Pancreas (tissue), 10 donors: ENCODE data around the gene ZER1. TPM values are rescaled to one million over a fixed set of nuclear protein-coding genes. Genes with fewer than 3 reads are reported as not detected.

Experiments
- ATAC-seq, 4 donors: fragments of 200-7000 bp; cut with Tn5 transposase; one replicate each; pipeline versions ENCODE4 v1.8.0 to v1.9.1; 2020; ENCODE audit warnings: mild to moderate bottlenecking in 4 of 4, moderate library complexity in 4 of 4
- DNase-seq, 6 donors: peaks; one replicate each; pipeline ENCODE4 v3.0.0-alpha.2; 2020
- FAIRE-seq: peaks from 2 replicates; lab custom pipeline; 2012; peaks lifted over from hg19 to GRCh38; lab: Jason Lieb, UNC
- H3K27ac ChIP-seq, 4 donors: fragments of 200-600 bp; sonication (generic); 1 replicate in 3 of 4; 2 replicates in 1 of 4; pipeline versions ENCODE4 v1.5.0 to v1.8.0; 2020
- H3K27me3 ChIP-seq, 4 donors: fragments of 200-600 bp; one replicate each; pipeline ENCODE4 v1.8.0; 2021
- H3K36me3 ChIP-seq, 3 donors: fragments of 200-600 bp; sonication (generic) in 1 of 3; one replicate each; pipeline versions ENCODE4 v1.5.0 to v1.8.0; 2020 to 2021
- H3K4me1 ChIP-seq, 3 donors: fragments of 200-600 bp; one replicate each; pipeline ENCODE4 v1.8.0; 2021
- H3K4me3 ChIP-seq, 4 donors: fragments of 200-600 bp; sonication (generic) in 2 of 4; one replicate each; pipeline versions ENCODE4 v1.5.0 to v1.8.0; 2020 to 2021
- H3K9me3 ChIP-seq, 4 donors: fragments of 200-600 bp; one replicate each; pipeline ENCODE4 v1.8.0; 2021
- CTCF ChIP-seq, 4 donors: fragments of 200-600 bp; sonication (generic) in 3 of 4; IDR thresholded peaks; one replicate each; pipeline versions ENCODE4 v1.5.0 to v1.8.0; 2021; ENCODE audit warnings: antibody characterized with exemption in 4 of 4
- WGBS, 2 donors: extraction: QIAGEN DNeasy Blood & Tissue Kit; methylation state at CpG; one replicate each; pipeline ENCODE4 v1.1.7; 2013; 5-methylcytosine and 5-hydroxymethylcytosine counted together
- intact Hi-C, 3 donors: fragments of 100-400 bp; cut with DNase I; formaldehyde crosslinking; loops; one replicate each; pipeline versions ENCODE4 v1.11.1 to v1.14.2; 2022
- polyA plus RNA-seq, 2 donors: library from polyadenylated mRNA; stranded (reverse); fragments of 200-250 nt; gene quantifications; one replicate each; pipeline ENCODE4 v1.2.3, GENCODE V29; 2013
- total RNA-seq, 6 donors: library from RNA; stranded (reverse); fragmentation: NEBNext Ultra II Directional in 4 of 6; extraction: Animal tissue kit (Norgen Biotek cat#: 25700) in 4 of 6; gene quantifications; one replicate each; pipeline versions ENCODE4 v1.2.1 to v1.2.4, GENCODE V29; 2021 to 2023
- donor health status: healthy with polysubstance abuse.
- donor health status: DM: no; HTN: no; CAD: no; lungs with moderate emphysema.
- donor health status: DM: no; HTN: no; CAD: no.
- donor health status: control.
- donor health status: control.
- donor health status: Bipolar disorder and iron deficiency.
- donor health status: DM: yes; HTN: yes; CAD: no.
- donor health status: DM: no; HTN: no; CAD: no.
- donor health status: DM: no; HTN: no; CAD: no.
- donor health status: DM: yes; HTN: yes; CAD: no.

ZER1 gene
- total and polyA plus RNA-seq, 8 donors = 15.8 to 23.4 (median 17.9) TPM

- TF ChIP-seq CTCF (IDR thresholded peaks at IDR 0.05) = no peak
- intact Hi-C loops = no loop called here
- peak in 1 of 4 donors; percentile 11 for ATAC-seq
- 91 to 93% methylated on average over 22 of the region's 22 CpGs for WGBS, 2 donors
- Histone ChIP-seq H3K9me3 (no peaks in the 10 kb centered on the region), H3K4me3 (no peak overlapping the region), H3K36me3 (peaks cover 0 to 30% (median 29%) of the 10 kb centered on the region in 3 donors), H3K27me3 (no peaks in the 10 kb centered on the region), H3K4me1 (no peaks in the 10 kb centered on the region), H3K27ac (no peak overlapping the region)
- FAIRE-seq = no peak
- no peak for DNase-seq
These were observed 20.7 kb downstream of the ZER1 start for GRCh38 chr9:128750926-128751595.

DNA sequence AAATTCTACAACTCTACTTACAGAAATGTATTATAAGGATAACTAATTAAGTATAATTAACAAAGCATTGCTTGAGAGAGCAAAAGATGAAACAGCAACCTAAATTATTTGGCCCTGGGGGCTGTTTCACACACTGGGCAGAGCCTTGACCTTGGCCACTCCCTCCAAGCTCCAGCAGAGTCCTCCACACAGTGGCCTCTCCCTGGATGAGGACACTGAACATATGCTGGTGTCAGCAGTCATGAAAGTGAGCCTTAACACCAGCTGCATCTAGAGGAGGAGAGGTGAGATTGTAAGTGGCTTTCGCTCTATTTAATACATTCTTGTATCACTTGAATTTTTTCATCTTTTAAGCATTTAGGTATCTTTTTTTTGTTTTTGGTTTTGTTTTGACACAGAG, 24.5 kb downstream of the ZER1 start:
- FAIRE-seq = no peak
- H3K27ac ChIP-seq = no peak overlapping the region
- H3K4me3 ChIP-seq = no peak overlapping the region
- no peak for DNase-seq
- WGBS, 2 donors = 95 to 100% methylated on average over 1 of the region's 1 CpG
- H3K4me1 ChIP-seq = no peaks in the 10 kb centered on the region
- peak in 1 of 4 donors; percentile 35 for ATAC-seq
- H3K36me3 ChIP-seq = peaks cover 0 to 16% (median 14%) of the 10 kb centered on the region in 3 donors
- intact Hi-C loops = no loop called here
- no peaks in the 10 kb centered on the region for H3K27me3 ChIP-seq
- H3K9me3 ChIP-seq = no peaks in the 10 kb centered on the region
- no peak for TF ChIP-seq CTCF (IDR thresholded peaks at IDR 0.05)

- peaks cover 0 to 19% (median 3%) of the 10 kb centered on the region in 3 donors for H3K36me3 ChIP-seq
- no peak for TF ChIP-seq CTCF (IDR thresholded peaks at IDR 0.05)
- H3K27ac ChIP-seq = no peak overlapping the region
- intact Hi-C loops = no loop called here
- no peak for ATAC-seq
- no peak for DNase-seq
- no peak for FAIRE-seq
- H3K4me1 ChIP-seq = no peaks in the 10 kb centered on the region
- H3K9me3 ChIP-seq = no peaks in the 10 kb centered on the region
- H3K27me3 ChIP-seq = no peaks in the 10 kb centered on the region
- WGBS, 2 donors = 85 to 98% methylated on average over 1 of the region's 1 CpG
- H3K4me3 ChIP-seq = no peak overlapping the region
These were observed 28.3 kb downstream of the ZER1 start for GRCh38 chr9:128743421-128743820.

DNA sequence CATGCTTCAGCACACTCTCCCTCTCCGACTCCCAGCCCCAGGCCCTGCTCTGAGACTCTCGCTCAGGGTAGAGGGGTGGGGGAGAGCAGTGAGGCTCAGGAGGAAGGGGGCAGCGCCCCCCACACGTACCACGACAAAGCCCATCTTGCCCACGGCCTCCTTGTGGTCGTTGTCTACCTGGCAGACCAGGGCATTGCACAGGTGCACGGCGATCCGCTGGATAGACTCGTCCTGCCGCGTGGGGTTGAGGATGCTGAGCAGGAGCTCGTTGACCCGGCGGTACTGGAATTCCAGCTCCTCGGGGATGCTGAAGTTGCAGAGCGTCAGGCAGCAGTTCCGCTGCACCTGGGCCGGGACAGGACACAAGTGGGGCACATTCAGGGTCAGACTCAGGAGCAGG, 29.3 kb downstream of the ZER1 start:
- peaks cover 0 to 19% (median 3%) of the 10 kb centered on the region in 3 donors for H3K36me3 ChIP-seq
- no peak for ATAC-seq

More for the DNA sequence above, 29.3 kb downstream of the ZER1 start:
- no peaks in the 10 kb centered on the region for H3K27me3 ChIP-seq
- no peak overlapping the region for H3K4me3 ChIP-seq
- DNase-seq (peak in 1 of 6 donors; percentile 56), FAIRE-seq (no peak)
- H3K4me1 ChIP-seq = no peaks in the 10 kb centered on the region
- no peak overlapping the region for H3K27ac ChIP-seq
- TF ChIP-seq CTCF (IDR thresholded peaks at IDR 0.05) = no peak
- H3K9me3 ChIP-seq = no peaks in the 10 kb centered on the region
- WGBS, 2 donors = 84 to 85% methylated on average over 20 of the region's 20 CpGs
- intact Hi-C loops = no loop called here
